ENCODE results near the gene SLMAP.

Gene SLMAP

GRCh38 chr3:57755741-57756527 is at the start of gene SLMAP:
Gene SLMAP (plus strand): TSS chr3:57756309. CDS start chr3:57757652, 1,343 bp downstream.
- DNase-seq, result peak; percentile 95 to 96

GRCh38 chr3:57706462-57706861 is 49.6 kb upstream of the SLMAP start:
- DNase-seq, result no peak

GRCh38 chr3:57709031-57709430 is 47.1 kb upstream of the SLMAP start:
- DNase-seq, result no peak

GRCh38 chr3:57709559-57709958 is 46.5 kb upstream of the SLMAP start:
- no peak for DNase-seq

GRCh38 chr3:57715686-57716085 is 40.4 kb upstream of the SLMAP start:
- DNase-seq, result no peak

- DNase-seq, result no peak
Observed at GRCh38 chr3:57717205-57717868, 38.8 kb upstream of the SLMAP start.

GRCh38 chr3:57718118-57718517 is 38.0 kb upstream of the SLMAP start:
- no peak for DNase-seq

GRCh38 chr3:57726397-57726796 is 29.7 kb upstream of the SLMAP start:
- no peak for DNase-seq

- peak in 1 of 2 donors; percentile 5 for DNase-seq
Observed at GRCh38 chr3:57727106-57727505, 29.0 kb upstream of the SLMAP start.

GRCh38 chr3:57729334-57730045 is 26.6 kb upstream of the SLMAP start:
- DNase-seq, result no peak

GRCh38 chr3:57730682-57731081 is 25.4 kb upstream of the SLMAP start:
- no peak for DNase-seq

- DNase-seq, result no peak
Observed at GRCh38 chr3:57731311-57731710, 24.8 kb upstream of the SLMAP start.

- no peak for DNase-seq
Observed at GRCh38 chr3:57733790-57734189, 22.3 kb upstream of the SLMAP start.

GRCh38 chr3:57735405-57735804 is 20.7 kb upstream of the SLMAP start:
- DNase-seq, result no peak

- no peak for DNase-seq
Observed at GRCh38 chr3:57737840-57738239, 18.3 kb upstream of the SLMAP start.

GRCh38 chr3:57738391-57738790 is 17.7 kb upstream of the SLMAP start:
- DNase-seq, result no peak

- no peak for DNase-seq
Observed at GRCh38 chr3:57740027-57740426, 16.1 kb upstream of the SLMAP start.

- DNase-seq, result no peak
Observed at GRCh38 chr3:57743496-57743895, 12.6 kb upstream of the SLMAP start.

- no peak for DNase-seq
Observed at GRCh38 chr3:57745101-57745500, 11.0 kb upstream of the SLMAP start.

GRCh38 chr3:57746156-57747010 is 9.7 kb upstream of the SLMAP start:
- DNase-seq, result no peak

GRCh38 chr3:57749542-57749941 is 6.6 kb upstream of the SLMAP start:
- no peak for DNase-seq

GRCh38 chr3:57752307-57752706 is 3.8 kb upstream of the SLMAP start:
- DNase-seq, result no peak

GRCh38 chr3:57753016-57753415 is 3.1 kb upstream of the SLMAP start:
- DNase-seq, result no peak
